Neural cell (in vitro differentiated cells): ENCODE data around the gene COPG1. TPM values are rescaled to one million over a fixed set of nuclear protein-coding genes. Genes with fewer than 3 reads are reported as not detected.

Source experiments
- H2AFZ ChIP-seq: fragments of 200-600, 300-800 bp; sonication (generic), shearing (Covaris generic); 2 replicates; pipeline ENCODE4 v1.6.0; 2014; ENCODE audit warnings: low read depth, mild to moderate bottlenecking, antibody characterized with exemption, low read length, moderate library complexity
- H3F3A ChIP-seq: fragments of 200-600 bp; shearing (Covaris generic); 2 replicates; pipeline ENCODE4 v1.6.1; 2016; ENCODE audit warnings: mild to moderate bottlenecking, moderate library complexity, mixed read lengths, antibody characterized with exemption, low read length; ENCODE audit not compliant: insufficient read depth, poor library complexity, severe bottlenecking
- H3K27ac ChIP-seq: fragments of 200-600, 300-800 bp; sonication (generic), shearing (Covaris generic); 2 replicates; pipeline ENCODE4 v1.5.1; 2014; ENCODE audit warnings: mild to moderate bottlenecking, low read length, moderate library complexity
- H3K27me3 ChIP-seq: fragments of 300-800, 200-600 bp; sonication (generic), shearing (Covaris generic); 2 replicates; pipeline ENCODE4 v1.6.0; 2014; ENCODE audit warnings: mild to moderate bottlenecking, low read depth, low read length, moderate library complexity; ENCODE audit not compliant: insufficient read depth
- H3K36me3 ChIP-seq: fragments of 300-800, 200-600 bp; sonication (generic), shearing (Covaris generic); 2 replicates; pipeline ENCODE4 v1.5.1; 2014; ENCODE audit warnings: mild to moderate bottlenecking, antibody characterized with exemption, low read length, moderate library complexity; ENCODE audit not compliant: insufficient read depth
- H3K4me2 ChIP-seq: fragments of 300-800, 200-600 bp; sonication (generic), shearing (Covaris generic); 2 replicates; pipeline ENCODE4 v1.6.0; 2014; ENCODE audit warnings: mild to moderate bottlenecking, low read length
- H3K4me3 ChIP-seq: fragments of 300-800, 200-600 bp; sonication (generic), shearing (Covaris generic); 2 replicates; pipeline ENCODE4 v1.5.1; 2014; ENCODE audit warnings: mild to moderate bottlenecking, low read length, moderate library complexity
- H3K79me2 ChIP-seq: fragments of 200-600 bp; shearing (Covaris generic); replicated peaks from 2 replicates; pipeline ENCODE4 v1.6.0; 2014; ENCODE audit warnings: mild to moderate bottlenecking, low read length, moderate library complexity; ENCODE audit not compliant: insufficient read depth
- H3K9ac ChIP-seq: fragments of 300-800, 200-600 bp; sonication (generic), shearing (Covaris generic); 2 replicates; pipeline ENCODE4 v1.6.1; 2016; ENCODE audit warnings: mild to moderate bottlenecking, low read length, mixed read lengths
- H3K9me2 ChIP-seq: fragments of 200-600 bp; shearing (Covaris generic); 2 replicates; pipeline ENCODE4 v1.6.1; 2016; ENCODE audit warnings: mild to moderate bottlenecking, low read length, mixed read lengths; ENCODE audit not compliant: insufficient read depth
- H3K9me3 ChIP-seq: fragments of 200-600, 300-800 bp; sonication (generic), shearing (Covaris generic); 2 replicates; pipeline ENCODE4 v1.6.1; 2016; ENCODE audit warnings: mild to moderate bottlenecking, mixed run types, low read length, moderate library complexity, mixed read lengths
- H4K20me1 ChIP-seq: fragments of 200-600 bp; shearing (Covaris generic); 2 replicates; pipeline ENCODE4 v1.6.1; 2016; ENCODE audit warnings: mild to moderate bottlenecking, mixed run types; ENCODE audit not compliant: insufficient read depth
- EP300 ChIP-seq: fragments of 450-650 bp; conservative IDR thresholded peaks from 2 replicates; pipeline ENCODE4 v1.6.1; 2014; ENCODE audit warnings: antibody characterized with exemption, mild to moderate bottlenecking, moderate library complexity; ENCODE audit not compliant: poor library complexity, severe bottlenecking
- EZH2 ChIP-seq: fragments of 200-600, 300-800 bp; shearing (Covaris generic), sonication (generic); IDR thresholded peaks from 2 replicates; pipeline ENCODE4 v1.6.1; 2014; ENCODE audit warnings: antibody characterized with exemption, low read length, borderline replicate concordance, mild to moderate bottlenecking; ENCODE audit not compliant: insufficient read depth, poor library complexity, severe bottlenecking
- MXI1 ChIP-seq: fragments of 450-650 bp; conservative IDR thresholded peaks from 2 replicates; pipeline ENCODE4 v1.6.1; 2014; ENCODE audit warnings: antibody characterized with exemption, mild to moderate bottlenecking; ENCODE audit not compliant: poor library complexity, severe bottlenecking
- POLR2AphosphoS5 ChIP-seq: IDR thresholded peaks from 2 replicates; pipeline ENCODE4 v1.6.1; 2012
- RAD21 ChIP-seq: fragments of 450-650 bp; conservative IDR thresholded peaks from 2 replicates; pipeline ENCODE4 v1.6.1; 2014; ENCODE audit warnings: antibody characterized with exemption, mild to moderate bottlenecking, moderate library complexity
- SMC3 ChIP-seq: fragments of 450-650 bp; conservative IDR thresholded peaks from 2 replicates; pipeline ENCODE4 v1.6.1; 2014; ENCODE audit warnings: antibody characterized with exemption, mild to moderate bottlenecking, moderate library complexity; ENCODE audit not compliant: poor library complexity
- TAF1 ChIP-seq: IDR thresholded peaks from 2 replicates; pipeline ENCODE4 v1.6.1; 2012; ENCODE audit warnings: low read depth
- polyA plus RNA-seq: library from polyadenylated mRNA; depleted of rRNA; stranded (reverse); fragments of >200 nt; gene quantifications from 2 replicates; pipeline ENCODE4 v1.2.3, GENCODE V29; 2014
- TF ChIP-seq, protein P1 (sequence below): IDR thresholded peaks from 2 replicates; pipeline ENCODE4 v1.6.1; 2012; ENCODE audit warnings: borderline replicate concordance
- TF ChIP-seq, protein P2 (sequence below): fragments of 450-650 bp; IDR thresholded peaks from 2 replicates; pipeline ENCODE4 v1.5.1; 2014; ENCODE audit warnings: antibody characterized with exemption, mild to moderate bottlenecking, moderate library complexity; ENCODE audit not compliant: poor library complexity, severe bottlenecking

COPG1 gene
- polyA plus RNA-seq, 1 donor from 2014 or later: 75.0 TPM

DNA sequence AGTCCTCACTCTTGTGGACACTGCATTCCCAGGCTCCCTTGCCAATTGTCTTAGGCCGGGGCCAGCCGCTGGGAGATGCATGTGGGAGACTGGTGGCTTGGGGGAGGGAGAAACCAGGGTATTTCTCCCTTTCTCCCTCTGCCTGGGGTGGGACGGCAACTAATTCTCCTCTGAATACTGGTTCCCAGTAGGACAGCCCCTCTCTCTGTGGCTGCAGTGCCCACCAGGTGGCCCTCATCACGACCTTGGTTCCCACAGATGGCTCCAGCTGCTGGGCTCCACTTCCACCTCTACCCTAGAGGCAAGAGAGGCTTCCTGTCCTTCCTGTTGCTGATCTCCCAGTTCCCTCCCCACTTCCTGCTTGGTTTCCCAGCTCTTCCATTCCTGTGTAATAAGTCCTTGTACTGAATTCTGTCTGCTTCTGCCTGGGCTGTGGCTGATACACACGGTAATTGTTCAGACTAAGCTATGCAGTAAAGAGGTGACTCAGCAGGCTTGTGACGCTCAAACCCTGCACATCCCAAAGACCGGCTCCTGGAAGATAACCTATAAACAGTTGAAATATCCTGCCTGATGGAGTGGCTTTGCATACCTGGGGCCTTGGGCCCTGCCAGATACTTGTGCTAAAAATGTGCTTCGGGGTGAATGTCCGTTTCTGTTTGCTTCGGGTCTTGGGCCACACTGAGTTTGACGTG is 20.4 kb upstream of the COPG1 start:
- TF ChIP-seq POLR2AphosphoS5: no peak
- TF ChIP-seq RAD21: no peak
- TF ChIP-seq TAF1: no peak
- no peak for TF ChIP-seq SMC3
- TF ChIP-seq EZH2: no peak
- H2AFZ ChIP-seq: no peak overlapping the region
- H3K27me3 ChIP-seq: no peaks in the 10 kb centered on the region
- H3K9ac ChIP-seq: no peak overlapping the region
- H3K79me2 ChIP-seq: no peaks in the 10 kb centered on the region
- no peaks in the 10 kb centered on the region for H4K20me1 ChIP-seq
- no peak overlapping the region for H3K4me2 ChIP-seq
- no peaks in the 10 kb centered on the region for H3K36me3 ChIP-seq
- no peaks in the 10 kb centered on the region for H3K9me3 ChIP-seq
- H3K27ac ChIP-seq: no peak overlapping the region
- no peaks in the 10 kb centered on the region for H3F3A ChIP-seq
- no peak overlapping the region for H3K4me3 ChIP-seq
- no peaks in the 10 kb centered on the region for H3K9me2 ChIP-seq

DNA sequence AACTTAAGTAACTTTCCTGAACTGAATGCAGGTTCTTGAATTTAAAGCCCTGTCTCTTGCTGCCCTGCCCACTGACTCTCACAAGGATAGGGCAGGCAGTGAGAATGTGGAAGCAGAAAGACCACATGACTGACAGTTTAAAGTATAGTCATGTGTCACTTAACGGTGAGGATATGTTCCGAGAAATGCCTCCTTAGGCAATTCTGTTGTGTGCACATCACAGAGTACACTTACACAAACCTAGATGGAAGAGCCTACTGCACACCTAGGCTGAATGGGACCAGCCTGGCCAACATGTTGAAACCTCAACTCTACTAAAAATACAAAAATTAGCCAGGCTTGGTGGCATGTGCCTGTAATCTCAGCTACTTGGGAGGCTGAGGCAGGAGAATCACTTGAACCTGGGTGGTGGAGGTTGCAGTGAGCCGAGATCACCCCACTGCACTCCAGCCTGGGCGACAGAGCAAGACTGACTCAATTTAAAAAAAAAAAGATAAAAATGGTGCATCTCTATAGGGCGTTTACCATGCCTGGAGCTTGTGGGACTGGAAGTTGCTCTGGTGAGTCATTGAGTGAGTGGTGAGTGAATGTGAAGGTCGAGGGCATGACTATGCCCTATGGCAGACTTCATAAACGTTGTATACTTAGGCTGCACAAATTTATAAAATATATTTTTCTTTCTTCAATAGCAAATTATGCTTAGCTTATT is 18.9 kb upstream of the COPG1 start:
- TF ChIP-seq TAF1: no peak
- TF ChIP-seq SMC3: no peak
- TF ChIP-seq, protein P1, sequence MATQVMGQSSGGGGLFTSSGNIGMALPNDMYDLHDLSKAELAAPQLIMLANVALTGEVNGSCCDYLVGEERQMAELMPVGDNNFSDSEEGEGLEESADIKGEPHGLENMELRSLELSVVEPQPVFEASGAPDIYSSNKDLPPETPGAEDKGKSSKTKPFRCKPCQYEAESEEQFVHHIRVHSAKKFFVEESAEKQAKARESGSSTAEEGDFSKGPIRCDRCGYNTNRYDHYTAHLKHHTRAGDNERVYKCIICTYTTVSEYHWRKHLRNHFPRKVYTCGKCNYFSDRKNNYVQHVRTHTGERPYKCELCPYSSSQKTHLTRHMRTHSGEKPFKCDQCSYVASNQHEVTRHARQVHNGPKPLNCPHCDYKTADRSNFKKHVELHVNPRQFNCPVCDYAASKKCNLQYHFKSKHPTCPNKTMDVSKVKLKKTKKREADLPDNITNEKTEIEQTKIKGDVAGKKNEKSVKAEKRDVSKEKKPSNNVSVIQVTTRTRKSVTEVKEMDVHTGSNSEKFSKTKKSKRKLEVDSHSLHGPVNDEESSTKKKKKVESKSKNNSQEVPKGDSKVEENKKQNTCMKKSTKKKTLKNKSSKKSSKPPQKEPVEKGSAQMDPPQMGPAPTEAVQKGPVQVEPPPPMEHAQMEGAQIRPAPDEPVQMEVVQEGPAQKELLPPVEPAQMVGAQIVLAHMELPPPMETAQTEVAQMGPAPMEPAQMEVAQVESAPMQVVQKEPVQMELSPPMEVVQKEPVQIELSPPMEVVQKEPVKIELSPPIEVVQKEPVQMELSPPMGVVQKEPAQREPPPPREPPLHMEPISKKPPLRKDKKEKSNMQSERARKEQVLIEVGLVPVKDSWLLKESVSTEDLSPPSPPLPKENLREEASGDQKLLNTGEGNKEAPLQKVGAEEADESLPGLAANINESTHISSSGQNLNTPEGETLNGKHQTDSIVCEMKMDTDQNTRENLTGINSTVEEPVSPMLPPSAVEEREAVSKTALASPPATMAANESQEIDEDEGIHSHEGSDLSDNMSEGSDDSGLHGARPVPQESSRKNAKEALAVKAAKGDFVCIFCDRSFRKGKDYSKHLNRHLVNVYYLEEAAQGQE: no peak
- TF ChIP-seq EZH2: no peak
- TF ChIP-seq, protein P2, sequence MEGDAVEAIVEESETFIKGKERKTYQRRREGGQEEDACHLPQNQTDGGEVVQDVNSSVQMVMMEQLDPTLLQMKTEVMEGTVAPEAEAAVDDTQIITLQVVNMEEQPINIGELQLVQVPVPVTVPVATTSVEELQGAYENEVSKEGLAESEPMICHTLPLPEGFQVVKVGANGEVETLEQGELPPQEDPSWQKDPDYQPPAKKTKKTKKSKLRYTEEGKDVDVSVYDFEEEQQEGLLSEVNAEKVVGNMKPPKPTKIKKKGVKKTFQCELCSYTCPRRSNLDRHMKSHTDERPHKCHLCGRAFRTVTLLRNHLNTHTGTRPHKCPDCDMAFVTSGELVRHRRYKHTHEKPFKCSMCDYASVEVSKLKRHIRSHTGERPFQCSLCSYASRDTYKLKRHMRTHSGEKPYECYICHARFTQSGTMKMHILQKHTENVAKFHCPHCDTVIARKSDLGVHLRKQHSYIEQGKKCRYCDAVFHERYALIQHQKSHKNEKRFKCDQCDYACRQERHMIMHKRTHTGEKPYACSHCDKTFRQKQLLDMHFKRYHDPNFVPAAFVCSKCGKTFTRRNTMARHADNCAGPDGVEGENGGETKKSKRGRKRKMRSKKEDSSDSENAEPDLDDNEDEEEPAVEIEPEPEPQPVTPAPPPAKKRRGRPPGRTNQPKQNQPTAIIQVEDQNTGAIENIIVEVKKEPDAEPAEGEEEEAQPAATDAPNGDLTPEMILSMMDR: no peak
- TF ChIP-seq MXI1: no peak
- TF ChIP-seq EP300: no peak
- TF ChIP-seq POLR2AphosphoS5: no peak
- Histone ChIP-seq H4K20me1 (no peaks in the 10 kb centered on the region), H3K4me2 (no peak overlapping the region), H3K27me3 (no peaks in the 10 kb centered on the region), H3K4me3 (no peak overlapping the region), H3K9me2 (no peaks in the 10 kb centered on the region), H2AFZ (no peak overlapping the region), H3K36me3 (no peaks in the 10 kb centered on the region), H3K79me2 (no peaks in the 10 kb centered on the region), H3F3A (no peaks in the 10 kb centered on the region), H3K9ac (no peak overlapping the region), H3K9me3 (no peaks in the 10 kb centered on the region), H3K27ac (no peak overlapping the region)
